ENCODE data around the gene IQGAP2. TPM values are rescaled to one million over a fixed set of nuclear protein-coding genes. Genes with fewer than 3 reads are reported as not detected.

The IQGAP2 gene
- total RNA-seq, 3 donors from 2014 or later (not counting 1 experiment from before 2014, with no cell fraction given) = 172 to 218 (median 207) TPM

- H3K4me1 Mint-ChIP-seq = peaks cover 89% of the 10 kb centered on the region in 2 donors
- H3K36me3 Mint-ChIP-seq = no peaks in the 10 kb centered on the region
- peak in 1 of 3 donors; percentile 17 for ATAC-seq
- TF ChIP-seq, protein P1, sequence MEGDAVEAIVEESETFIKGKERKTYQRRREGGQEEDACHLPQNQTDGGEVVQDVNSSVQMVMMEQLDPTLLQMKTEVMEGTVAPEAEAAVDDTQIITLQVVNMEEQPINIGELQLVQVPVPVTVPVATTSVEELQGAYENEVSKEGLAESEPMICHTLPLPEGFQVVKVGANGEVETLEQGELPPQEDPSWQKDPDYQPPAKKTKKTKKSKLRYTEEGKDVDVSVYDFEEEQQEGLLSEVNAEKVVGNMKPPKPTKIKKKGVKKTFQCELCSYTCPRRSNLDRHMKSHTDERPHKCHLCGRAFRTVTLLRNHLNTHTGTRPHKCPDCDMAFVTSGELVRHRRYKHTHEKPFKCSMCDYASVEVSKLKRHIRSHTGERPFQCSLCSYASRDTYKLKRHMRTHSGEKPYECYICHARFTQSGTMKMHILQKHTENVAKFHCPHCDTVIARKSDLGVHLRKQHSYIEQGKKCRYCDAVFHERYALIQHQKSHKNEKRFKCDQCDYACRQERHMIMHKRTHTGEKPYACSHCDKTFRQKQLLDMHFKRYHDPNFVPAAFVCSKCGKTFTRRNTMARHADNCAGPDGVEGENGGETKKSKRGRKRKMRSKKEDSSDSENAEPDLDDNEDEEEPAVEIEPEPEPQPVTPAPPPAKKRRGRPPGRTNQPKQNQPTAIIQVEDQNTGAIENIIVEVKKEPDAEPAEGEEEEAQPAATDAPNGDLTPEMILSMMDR (IDR thresholded peaks at IDR 0.05) = no peak
- peaks cover 23% of the 10 kb centered on the region for H3K4me1 ChIP-seq (ENCODE audit: control insufficient read depth, insufficient read depth, low read length)
- no peak overlapping the region for H3K4me3 Mint-ChIP-seq
- WGBS (ENCODE audit: insufficient coverage) = 91% methylated on average over 6 of the region's 6 CpGs
- no peak for DNase-seq
- H3K4me3 ChIP-seq (ENCODE audit: low read length) = no peak overlapping the region
- no peak overlapping the region for H3K27ac ChIP-seq (ENCODE audit: low read length)
- H3K27me3 Mint-ChIP-seq (ENCODE audit: low read depth in 2 of 2) = no peaks in the 10 kb centered on the region
- peak overlapping the region; percentile 78 to 82 for H3K27ac Mint-ChIP-seq
- intact Hi-C loops (cut with micrococcal nuclease) = no loop called here
- no peaks in the 10 kb centered on the region for H3K36me3 ChIP-seq (ENCODE audit: control insufficient read depth, insufficient read depth, low read length)
- H3K9me3 Mint-ChIP-seq = no peaks in the 10 kb centered on the region
- no peaks in the 10 kb centered on the region for H3K27me3 ChIP-seq (ENCODE audit: control insufficient read depth, insufficient read depth, low read length)
- H3K9me3 ChIP-seq (ENCODE audit: control insufficient read depth, insufficient read depth, low read length) = no peaks in the 10 kb centered on the region
Measured at GRCh38 chr5:76492819-76493189, 89.7 kb downstream of the IQGAP2 start.

DNA sequence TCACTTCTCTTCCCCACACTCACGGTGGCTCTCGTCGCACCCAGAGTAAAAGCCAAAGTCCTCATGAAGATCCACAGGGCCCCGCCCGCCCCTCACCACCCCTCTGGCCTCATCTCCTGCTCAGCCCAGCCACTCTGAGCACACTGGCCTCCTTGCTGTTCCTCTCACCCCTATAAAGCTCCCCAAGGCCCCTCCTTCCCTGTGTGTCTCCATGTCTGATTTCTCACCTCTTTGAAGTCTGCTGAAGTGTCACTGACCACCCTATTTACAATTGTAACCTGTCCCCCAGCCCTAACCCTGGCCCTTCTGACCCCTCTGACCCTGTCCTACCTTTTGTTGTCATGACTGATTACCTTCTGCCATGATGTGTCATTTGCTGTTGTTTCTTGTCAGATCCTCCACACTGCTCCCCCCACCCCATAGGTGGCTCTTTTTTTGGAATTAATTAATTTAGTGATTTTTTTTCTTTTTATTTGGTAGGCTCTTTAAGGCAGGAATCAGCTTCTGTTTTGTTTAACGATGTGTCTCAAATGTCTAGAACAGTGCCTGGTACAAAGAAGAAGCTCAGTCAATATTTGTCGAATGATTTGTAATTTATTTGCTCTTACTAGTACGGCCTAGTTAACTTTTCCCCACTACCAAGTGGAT lies 90.2 kb downstream of the IQGAP2 start:
- Mint-ChIP-seq H3K4me1 (peaks cover 92 to 93% of the 10 kb centered on the region in 2 donors), H3K4me3 (no peak overlapping the region), H3K36me3 (no peaks in the 10 kb centered on the region), H3K9me3 (no peaks in the 10 kb centered on the region), H3K27me3 (ENCODE audit: low read depth in 2 of 2) (no peaks in the 10 kb centered on the region), H3K27ac (peak overlapping the region; percentile 78 to 82)
- WGBS (ENCODE audit: insufficient coverage) = 94% methylated on average over 5 of the region's 8 CpGs
- Histone ChIP-seq H3K9me3 (ENCODE audit: control insufficient read depth, insufficient read depth, low read length) (no peaks in the 10 kb centered on the region), H3K27ac (ENCODE audit: low read length) (no peak overlapping the region), H3K27me3 (ENCODE audit: control insufficient read depth, insufficient read depth, low read length) (no peaks in the 10 kb centered on the region), H3K4me1 (ENCODE audit: control insufficient read depth, insufficient read depth, low read length) (peaks cover 25% of the 10 kb centered on the region), H3K36me3 (ENCODE audit: control insufficient read depth, insufficient read depth, low read length) (no peaks in the 10 kb centered on the region), H3K4me3 (ENCODE audit: low read length) (no peak overlapping the region)
- DNase-seq (no peak), ATAC-seq (peak; percentile 44 to 54 (median 45))
- TF ChIP-seq, protein P1 (IDR thresholded peaks at IDR 0.05) = no peak
- intact Hi-C loops (cut with micrococcal nuclease) = no loop called here

GRCh38 chr5:76494201-76494600 lies 91.1 kb downstream of the IQGAP2 start:
- no peak for ATAC-seq
- Mint-ChIP-seq H3K27ac (peak overlapping the region; percentile 78 to 79), H3K27me3 (ENCODE audit: low read depth in 2 of 2) (no peaks in the 10 kb centered on the region), H3K4me1 (peaks cover 92 to 93% of the 10 kb centered on the region in 2 donors), H3K36me3 (no peaks in the 10 kb centered on the region), H3K4me3 (no peak overlapping the region), H3K9me3 (no peaks in the 10 kb centered on the region)
- H3K27ac ChIP-seq (ENCODE audit: low read length) = no peak overlapping the region
- H3K36me3 ChIP-seq (ENCODE audit: control insufficient read depth, insufficient read depth, low read length) = no peaks in the 10 kb centered on the region
- intact Hi-C loops (cut with micrococcal nuclease) = no loop called here
- H3K27me3 ChIP-seq (ENCODE audit: control insufficient read depth, insufficient read depth, low read length) = no peaks in the 10 kb centered on the region
- WGBS (ENCODE audit: insufficient coverage) = 96% methylated on average over 3 of the region's 4 CpGs
- H3K9me3 ChIP-seq (ENCODE audit: control insufficient read depth, insufficient read depth, low read length) = no peaks in the 10 kb centered on the region
- H3K4me1 ChIP-seq (ENCODE audit: control insufficient read depth, insufficient read depth, low read length) = peaks cover 26% of the 10 kb centered on the region
- no peak overlapping the region for H3K4me3 ChIP-seq (ENCODE audit: low read length)
- no peak for DNase-seq
- TF ChIP-seq, protein P1 (IDR thresholded peaks at IDR 0.05) = no peak

DNA sequence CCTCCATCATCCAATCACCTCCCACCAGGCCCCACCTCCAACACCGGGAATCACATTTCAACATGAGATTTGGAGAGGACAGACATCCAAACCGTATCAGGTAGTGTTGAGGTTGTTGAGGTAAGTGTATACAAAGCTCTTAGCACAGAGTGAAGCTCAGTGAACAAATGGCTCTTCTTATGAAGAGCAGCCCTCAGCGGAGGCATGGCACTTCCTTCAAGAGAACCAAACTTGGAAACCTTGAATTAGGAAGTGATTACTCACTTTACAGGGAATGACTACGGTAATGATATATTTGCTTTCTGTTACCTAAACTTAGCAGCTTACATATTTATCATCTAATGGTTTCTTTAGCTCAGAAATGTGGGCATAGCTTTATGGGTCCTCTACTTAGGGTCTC lies 92.8 kb downstream of the IQGAP2 start:
- WGBS (ENCODE audit: insufficient coverage) = 95% methylated on average over 2 of the region's 4 CpGs

More for the DNA sequence above, 92.8 kb downstream of the IQGAP2 start:
- ATAC-seq (no peak), DNase-seq (no peak)
- Histone ChIP-seq H3K9me3 (ENCODE audit: control insufficient read depth, insufficient read depth, low read length) (no peaks in the 10 kb centered on the region), H3K27ac (ENCODE audit: low read length) (no peak overlapping the region), H3K27me3 (ENCODE audit: control insufficient read depth, insufficient read depth, low read length) (no peaks in the 10 kb centered on the region), H3K4me3 (ENCODE audit: low read length) (no peak overlapping the region), H3K36me3 (ENCODE audit: control insufficient read depth, insufficient read depth, low read length) (no peaks in the 10 kb centered on the region), H3K4me1 (ENCODE audit: control insufficient read depth, insufficient read depth, low read length) (peaks cover 30% of the 10 kb centered on the region)
- Mint-ChIP-seq H3K9me3 (no peaks in the 10 kb centered on the region), H3K4me1 (peaks cover 93 to 96% of the 10 kb centered on the region in 2 donors), H3K36me3 (no peaks in the 10 kb centered on the region), H3K27me3 (ENCODE audit: low read depth in 2 of 2) (no peaks in the 10 kb centered on the region), H3K27ac (peak overlapping the region; percentile 78 to 79), H3K4me3 (peak overlapping the region; percentile 13)
- TF ChIP-seq, protein P1 (IDR thresholded peaks at IDR 0.05) = no peak
- intact Hi-C loops (cut with micrococcal nuclease) = no loop called here
